GM12878 (cell line): ENCODE measurements around the gene ORAI1. TPM values are rescaled to one million over a fixed set of nuclear protein-coding genes. Genes with fewer than 3 reads are reported as not detected.

Experiments used
- ATF7 ChIP-seq: fragments of 450-650 bp; IDR thresholded peaks from 2 replicates; pipeline ENCODE4 v1.6.1; 2016; ENCODE audit warnings: low read depth, mild to moderate bottlenecking
- BHLHE40 ChIP-seq, 2 experiments: fragments of 450-650 bp in 1 of 2; IDR thresholded peaks; 2 replicates each; pipeline ENCODE4 v1.6.1; 2011 to 2017; ENCODE audit warnings: low read depth in 2 of 2, borderline replicate concordance in 1 of 2, improper control_type of control experiment in 1 of 2, low read length in 1 of 2, mild to moderate bottlenecking in 1 of 2
- CHD4 ChIP-seq: fragments of 200-600 bp; sonication (generic); IDR thresholded peaks from 2 replicates; pipeline ENCODE4 v1.6.1; 2016; ENCODE audit warnings: mild to moderate bottlenecking
- EGR1 ChIP-seq, 2 experiments: IDR thresholded peaks; 1 replicate in 1 of 2; 2 replicates in 1 of 2; pipeline ENCODE4 v1.6.1; 2011 to 2012; ENCODE audit warnings: low read depth in 2 of 2, low read length in 2 of 2, borderline replicate concordance in 1 of 2, mild to moderate bottlenecking in 1 of 2, moderate library complexity in 1 of 2
- IKZF2 ChIP-seq, 2 experiments: fragments of 450-650 bp; IDR thresholded peaks; 2 replicates each; pipeline ENCODE4 v1.6.1; 2017; ENCODE audit warnings: mild to moderate bottlenecking in 2 of 2, moderate library complexity in 2 of 2
- IRF4 ChIP-seq: IDR thresholded peaks from 2 replicates; pipeline ENCODE4 v1.6.1; 2011; ENCODE audit warnings: low read depth, low read length
- JUNB ChIP-seq: IDR thresholded peaks from 2 replicates; pipeline ENCODE4 v1.6.1; 2016; ENCODE audit warnings: antibody characterized with exemption, mild to moderate bottlenecking
- KAT2A ChIP-seq: conservative IDR thresholded peaks from 2 replicates; pipeline ENCODE4 v1.6.1; 2011; ENCODE audit warnings: low read depth, low read length; ENCODE audit not compliant: control insufficient read depth
- MEF2A ChIP-seq: IDR thresholded peaks from 2 replicates; pipeline ENCODE4 v1.6.1; 2011; ENCODE audit warnings: low read depth, mild to moderate bottlenecking, low read length, moderate library complexity; ENCODE audit not compliant: insufficient read depth
- MEF2B ChIP-seq: fragments of 450-650 bp; IDR thresholded peaks from 2 replicates; pipeline ENCODE4 v1.6.1; 2018; ENCODE audit warnings: mild to moderate bottlenecking, moderate library complexity; ENCODE audit not compliant: partially characterized antibody, poor library complexity, severe bottlenecking
- NR2C2 ChIP-seq: IDR thresholded peaks from 2 replicates; pipeline ENCODE4 v1.6.1; 2011; ENCODE audit warnings: borderline replicate concordance, low read depth; ENCODE audit not compliant: control insufficient read depth, insufficient read length
- PAX8 ChIP-seq: fragments of 450-650 bp; IDR thresholded peaks from 2 replicates; pipeline ENCODE4 v1.6.1; 2017; ENCODE audit warnings: mild to moderate bottlenecking, moderate library complexity
- RAD51 ChIP-seq: fragments of 450-650 bp; IDR thresholded peaks from 2 replicates; pipeline ENCODE4 v1.6.1; 2016; ENCODE audit warnings: moderate library complexity, mild to moderate bottlenecking, inconsistent platforms
- RELA ChIP-seq: fragments of 450-650 bp; IDR thresholded peaks from 2 replicates; pipeline ENCODE4 v1.8.0; 2014; ENCODE audit warnings: borderline replicate concordance; ENCODE audit not compliant: partially characterized antibody
- SREBF2 ChIP-seq: IDR thresholded peaks from 2 replicates; pipeline ENCODE4 v1.6.1; 2012; ENCODE audit warnings: mild to moderate bottlenecking, low read length
- TBL1XR1 ChIP-seq: IDR thresholded peaks from 2 replicates; pipeline ENCODE4 v1.6.1; 2012; ENCODE audit warnings: low read depth, low read length, improper control_type of control experiment
- TCF7 ChIP-seq: IDR thresholded peaks from 2 replicates; pipeline ENCODE4 v1.6.1; 2014; ENCODE audit warnings: antibody characterized with exemption, borderline replicate concordance
- polyA plus RNA-seq, 11 experiments: library from polyadenylated mRNA; depleted of rRNA in 4 of 11; unstranded in 6 of 11; stranded (reverse) in 5 of 11; fragments of >200 nt; fragmentation: Nextera tagmentation in 4 of 11; fragmentation: Illumina TruSeq in 1 of 11; extraction: Ambion mirVana in 4 of 11; extraction: Trizol in 1 of 11; gene quantifications; 1 replicate in 1 of 11; 2 replicates in 10 of 11; pipeline versions ENCODE4 v1.2.1 to v1.2.3, GENCODE V29; 2011 to 2016; ENCODE audit warnings: inconsistent platforms in 2 of 11, missing spikeins in 2 of 11, low read depth in 1 of 11
- total RNA-seq, 4 experiments: library from RNA; depleted of rRNA in 3 of 4; stranded (reverse); fragments of >200 nt in 3 of 4; fragmentation: Illumina TruSeq in 1 of 4; extraction: Trizol in 1 of 4; gene quantifications; 2 replicates each; pipeline versions ENCODE4 v1.2.1 to v1.2.3, GENCODE V29; 2013 to 2021
- TF ChIP-seq, protein P1 (sequence below): IDR thresholded peaks from 2 replicates; pipeline ENCODE4 v1.6.1; 2011; ENCODE audit warnings: borderline replicate concordance, low read depth, mild to moderate bottlenecking, moderate library complexity, low read length; ENCODE audit not compliant: insufficient read depth, poor library complexity, severe bottlenecking
- TF ChIP-seq, protein P2 (sequence below): IDR thresholded peaks from 2 replicates; pipeline ENCODE4 v1.6.1; 2012; ENCODE audit warnings: low read depth, low read length, improper control_type of control experiment
- TF ChIP-seq, protein P3 (sequence below): IDR thresholded peaks from 2 replicates; pipeline ENCODE4 v1.6.1; 2012; ENCODE audit warnings: mild to moderate bottlenecking, low read depth, low read length
- TF ChIP-seq, protein P4 (sequence below), 3 experiments: IDR thresholded peaks in 2 of 3; conservative IDR thresholded peaks in 1 of 3; 2 replicates each; pipeline ENCODE4 v1.5.1; 2011; ENCODE audit warnings: low read depth in 3 of 3, low read length in 3 of 3, mild to moderate bottlenecking in 3 of 3, control low read depth in 2 of 3, moderate library complexity in 2 of 3, inconsistent platforms in 1 of 3, mixed read lengths in 1 of 3; ENCODE audit not compliant: control insufficient read depth in 2 of 3, insufficient read depth in 1 of 3; ENCODE audit errors: extremely low read depth in 1 of 3
- TF ChIP-seq, protein P5 (sequence below): fragments of 450-650 bp; IDR thresholded peaks from 2 replicates; pipeline ENCODE4 v1.6.1; 2014; ENCODE audit warnings: mild to moderate bottlenecking

Gene ORAI1
- total and polyA plus RNA-seq, 10 of the 15 experiments (the other 5 are each of a cell fraction or from before 2014, with no cell fraction given): 5.5 to 33.1 (median 11.8) TPM

DNA sequence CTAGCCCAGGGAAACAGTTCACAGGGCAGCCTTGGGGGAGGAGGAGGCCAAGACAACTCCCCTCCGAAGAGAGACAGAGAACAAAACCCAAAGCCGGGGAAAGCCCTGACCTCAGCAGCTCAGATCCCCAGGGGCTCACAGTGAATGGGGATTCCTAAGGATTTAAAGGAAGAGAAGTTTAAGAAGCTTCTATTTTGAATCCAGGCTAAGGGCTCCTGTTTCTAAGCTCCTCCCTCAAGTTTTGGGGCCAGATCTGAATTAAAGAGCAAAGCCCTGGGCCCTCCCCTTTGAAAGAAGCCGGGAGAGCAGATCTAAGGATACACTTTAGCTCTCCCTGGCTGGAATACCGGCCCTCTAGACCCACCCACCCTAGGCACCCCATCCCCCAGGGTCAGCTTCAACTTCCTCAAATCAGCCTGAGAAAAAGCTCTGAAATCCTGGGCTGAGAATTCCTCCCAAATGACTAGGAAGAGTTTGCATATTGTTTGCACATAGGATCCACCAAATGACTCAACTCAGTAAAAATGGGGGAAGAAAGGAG is 49.4 kb upstream of the ORAI1 start (continued):
- TF ChIP-seq ATF7 (peak; percentile 32; the same call in 1 of the 2 replicates), RELA (no peak), JUNB (no peak), RAD51 (no peak), SREBF2 (no peak), MEF2A (no peak), BHLHE40 (IDR thresholded peaks at IDR 0.05; ENCODE audit: borderline replicate concordance in 1 of 2, low read depth in 2 of 2, low read length in 1 of 2) (no peak), TCF7 (no peak), CHD4 (no peak), IRF4 (no peak), KAT2A (no peak), MEF2B (peak; percentile 90), PAX8 (no peak), EGR1 (IDR thresholded peaks at IDR 0.05; ENCODE audit: borderline replicate concordance in 1 of 2, low read depth in 2 of 2, low read length in 2 of 2) (no peak), IKZF2 (IDR thresholded peaks at IDR 0.05) (peak; percentile 55 to 67; a peak in 2 of 4 replicates), NR2C2 (no peak), TBL1XR1 (0 out of 2 replicates have a peak, but pooled peaks have one; percentile 77)
- TF ChIP-seq, protein P1, sequence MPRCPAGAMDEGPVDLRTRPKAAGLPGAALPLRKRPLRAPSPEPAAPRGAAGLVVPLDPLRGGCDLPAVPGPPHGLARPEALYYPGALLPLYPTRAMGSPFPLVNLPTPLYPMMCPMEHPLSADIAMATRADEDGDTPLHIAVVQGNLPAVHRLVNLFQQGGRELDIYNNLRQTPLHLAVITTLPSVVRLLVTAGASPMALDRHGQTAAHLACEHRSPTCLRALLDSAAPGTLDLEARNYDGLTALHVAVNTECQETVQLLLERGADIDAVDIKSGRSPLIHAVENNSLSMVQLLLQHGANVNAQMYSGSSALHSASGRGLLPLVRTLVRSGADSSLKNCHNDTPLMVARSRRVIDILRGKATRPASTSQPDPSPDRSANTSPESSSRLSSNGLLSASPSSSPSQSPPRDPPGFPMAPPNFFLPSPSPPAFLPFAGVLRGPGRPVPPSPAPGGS: no peak
- TF ChIP-seq, protein P2, sequence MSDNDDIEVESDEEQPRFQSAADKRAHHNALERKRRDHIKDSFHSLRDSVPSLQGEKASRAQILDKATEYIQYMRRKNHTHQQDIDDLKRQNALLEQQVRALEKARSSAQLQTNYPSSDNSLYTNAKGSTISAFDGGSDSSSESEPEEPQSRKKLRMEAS: no peak
- TF ChIP-seq, protein P3, sequence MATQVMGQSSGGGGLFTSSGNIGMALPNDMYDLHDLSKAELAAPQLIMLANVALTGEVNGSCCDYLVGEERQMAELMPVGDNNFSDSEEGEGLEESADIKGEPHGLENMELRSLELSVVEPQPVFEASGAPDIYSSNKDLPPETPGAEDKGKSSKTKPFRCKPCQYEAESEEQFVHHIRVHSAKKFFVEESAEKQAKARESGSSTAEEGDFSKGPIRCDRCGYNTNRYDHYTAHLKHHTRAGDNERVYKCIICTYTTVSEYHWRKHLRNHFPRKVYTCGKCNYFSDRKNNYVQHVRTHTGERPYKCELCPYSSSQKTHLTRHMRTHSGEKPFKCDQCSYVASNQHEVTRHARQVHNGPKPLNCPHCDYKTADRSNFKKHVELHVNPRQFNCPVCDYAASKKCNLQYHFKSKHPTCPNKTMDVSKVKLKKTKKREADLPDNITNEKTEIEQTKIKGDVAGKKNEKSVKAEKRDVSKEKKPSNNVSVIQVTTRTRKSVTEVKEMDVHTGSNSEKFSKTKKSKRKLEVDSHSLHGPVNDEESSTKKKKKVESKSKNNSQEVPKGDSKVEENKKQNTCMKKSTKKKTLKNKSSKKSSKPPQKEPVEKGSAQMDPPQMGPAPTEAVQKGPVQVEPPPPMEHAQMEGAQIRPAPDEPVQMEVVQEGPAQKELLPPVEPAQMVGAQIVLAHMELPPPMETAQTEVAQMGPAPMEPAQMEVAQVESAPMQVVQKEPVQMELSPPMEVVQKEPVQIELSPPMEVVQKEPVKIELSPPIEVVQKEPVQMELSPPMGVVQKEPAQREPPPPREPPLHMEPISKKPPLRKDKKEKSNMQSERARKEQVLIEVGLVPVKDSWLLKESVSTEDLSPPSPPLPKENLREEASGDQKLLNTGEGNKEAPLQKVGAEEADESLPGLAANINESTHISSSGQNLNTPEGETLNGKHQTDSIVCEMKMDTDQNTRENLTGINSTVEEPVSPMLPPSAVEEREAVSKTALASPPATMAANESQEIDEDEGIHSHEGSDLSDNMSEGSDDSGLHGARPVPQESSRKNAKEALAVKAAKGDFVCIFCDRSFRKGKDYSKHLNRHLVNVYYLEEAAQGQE: no peak
- TF ChIP-seq, protein P4, sequence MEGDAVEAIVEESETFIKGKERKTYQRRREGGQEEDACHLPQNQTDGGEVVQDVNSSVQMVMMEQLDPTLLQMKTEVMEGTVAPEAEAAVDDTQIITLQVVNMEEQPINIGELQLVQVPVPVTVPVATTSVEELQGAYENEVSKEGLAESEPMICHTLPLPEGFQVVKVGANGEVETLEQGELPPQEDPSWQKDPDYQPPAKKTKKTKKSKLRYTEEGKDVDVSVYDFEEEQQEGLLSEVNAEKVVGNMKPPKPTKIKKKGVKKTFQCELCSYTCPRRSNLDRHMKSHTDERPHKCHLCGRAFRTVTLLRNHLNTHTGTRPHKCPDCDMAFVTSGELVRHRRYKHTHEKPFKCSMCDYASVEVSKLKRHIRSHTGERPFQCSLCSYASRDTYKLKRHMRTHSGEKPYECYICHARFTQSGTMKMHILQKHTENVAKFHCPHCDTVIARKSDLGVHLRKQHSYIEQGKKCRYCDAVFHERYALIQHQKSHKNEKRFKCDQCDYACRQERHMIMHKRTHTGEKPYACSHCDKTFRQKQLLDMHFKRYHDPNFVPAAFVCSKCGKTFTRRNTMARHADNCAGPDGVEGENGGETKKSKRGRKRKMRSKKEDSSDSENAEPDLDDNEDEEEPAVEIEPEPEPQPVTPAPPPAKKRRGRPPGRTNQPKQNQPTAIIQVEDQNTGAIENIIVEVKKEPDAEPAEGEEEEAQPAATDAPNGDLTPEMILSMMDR (IDR thresholded peaks at IDR 0.05 in 2 of 3, conservative IDR thresholded peaks at IDR 0.05 in 1 of 3; ENCODE audit: control insufficient read depth in 2 of 3, extremely low read depth in 1 of 3, insufficient read depth in 1 of 3, low read depth in 3 of 3, low read length in 3 of 3): no peak
- TF ChIP-seq, protein P5, sequence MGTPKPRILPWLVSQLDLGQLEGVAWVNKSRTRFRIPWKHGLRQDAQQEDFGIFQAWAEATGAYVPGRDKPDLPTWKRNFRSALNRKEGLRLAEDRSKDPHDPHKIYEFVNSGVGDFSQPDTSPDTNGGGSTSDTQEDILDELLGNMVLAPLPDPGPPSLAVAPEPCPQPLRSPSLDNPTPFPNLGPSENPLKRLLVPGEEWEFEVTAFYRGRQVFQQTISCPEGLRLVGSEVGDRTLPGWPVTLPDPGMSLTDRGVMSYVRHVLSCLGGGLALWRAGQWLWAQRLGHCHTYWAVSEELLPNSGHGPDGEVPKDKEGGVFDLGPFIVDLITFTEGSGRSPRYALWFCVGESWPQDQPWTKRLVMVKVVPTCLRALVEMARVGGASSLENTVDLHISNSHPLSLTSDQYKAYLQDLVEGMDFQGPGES: no peak
